Esophagus muscularis mucosa (tissue), 4 donors: Measurements from ENCODE around the gene KRTAP10-4. TPM values are rescaled to one million over a fixed set of nuclear protein-coding genes. Genes with fewer than 3 reads are reported as not detected.

ENCODE experiments used
- DNase-seq: peaks from one replicate; pipeline ENCODE4 v3.0.0-alpha.2; 2017; ENCODE audit errors: extremely low spot score
- H3K27ac ChIP-seq, 4 donors: fragments of 200-600 bp; sonication (generic); replicated peaks in 1 of 4; 1 replicate in 3 of 4; 2 replicates in 1 of 4; pipeline ENCODE4 v1.5.1; 2016 to 2019; ENCODE audit warnings: mild to moderate bottlenecking in 1 of 4
- H3K27me3 ChIP-seq, 4 donors: fragments of 200-600 bp; sonication (generic); one replicate each; pipeline versions ENCODE4 v1.5.1 to v1.6.0; 2016 to 2019
- H3K36me3 ChIP-seq, 4 donors: fragments of 200-600 bp; sonication (generic); one replicate each; pipeline ENCODE4 v1.5.1; 2016 to 2019
- H3K4me1 ChIP-seq, 4 donors: fragments of 200-600 bp; sonication (generic); one replicate each; pipeline ENCODE4 v1.5.1; 2016 to 2019
- H3K4me3 ChIP-seq, 4 donors: fragments of 200-600 bp; sonication (generic); 1 replicate in 2 of 4; 2 replicates in 2 of 4; pipeline ENCODE4 v1.5.1; 2016 to 2019; ENCODE audit warnings: mild to moderate bottlenecking in 4 of 4, moderate library complexity in 1 of 4
- H3K9me3 ChIP-seq, 4 donors: fragments of 200-600 bp; sonication (generic); 1 replicate in 3 of 4; 2 replicates in 1 of 4; pipeline ENCODE4 v1.5.1; 2016 to 2019
- EP300 ChIP-seq: sonication (generic); formaldehyde crosslinking; IDR thresholded peaks from one replicate; pipeline ENCODE4 v1.6.1; 2017; ENCODE audit warnings: antibody characterized with exemption
- POLR2A ChIP-seq: fragments of 450-650 bp; IDR thresholded peaks from one replicate; pipeline ENCODE4 v1.6.1; 2017; ENCODE audit warnings: antibody characterized with exemption, moderate library complexity, mild to moderate bottlenecking, low read depth
- POLR2AphosphoS5 ChIP-seq, 2 donors: sonication (generic); formaldehyde crosslinking; IDR thresholded peaks; one replicate each; pipeline ENCODE4 v1.6.1; 2017; ENCODE audit warnings: antibody characterized with exemption in 2 of 2
- WGBS: methylation state at CpG from one replicate; pipeline ENCODE4 v1.1.5; 2018; 5-methylcytosine and 5-hydroxymethylcytosine counted together
- intact Hi-C: fragments of 100-400 bp; cut with DNase I; formaldehyde crosslinking; loops from one replicate; pipeline ENCODE4 v1.15.1; 2023
- total RNA-seq, 4 donors: library from RNA; depleted of rRNA; stranded (reverse); fragments of >200 nt; gene quantifications; one replicate each; pipeline versions ENCODE4 v1.1.0 to v1.2.1, GENCODE V29; 2016
- TF ChIP-seq, protein P1 (sequence below), 3 experiments: fragments of 200-600 bp in 2 of 3; fragments of 450-650 bp in 1 of 3; sonication (generic) in 2 of 3; IDR thresholded peaks; one replicate each; pipeline ENCODE4 v1.5.1; 2017 to 2019; ENCODE audit warnings: antibody characterized with exemption in 3 of 3, mild to moderate bottlenecking in 2 of 3, moderate library complexity in 1 of 3

Gene KRTAP10-4
- total RNA-seq, 4 donors from 2014 or later = not detected

DNA sequence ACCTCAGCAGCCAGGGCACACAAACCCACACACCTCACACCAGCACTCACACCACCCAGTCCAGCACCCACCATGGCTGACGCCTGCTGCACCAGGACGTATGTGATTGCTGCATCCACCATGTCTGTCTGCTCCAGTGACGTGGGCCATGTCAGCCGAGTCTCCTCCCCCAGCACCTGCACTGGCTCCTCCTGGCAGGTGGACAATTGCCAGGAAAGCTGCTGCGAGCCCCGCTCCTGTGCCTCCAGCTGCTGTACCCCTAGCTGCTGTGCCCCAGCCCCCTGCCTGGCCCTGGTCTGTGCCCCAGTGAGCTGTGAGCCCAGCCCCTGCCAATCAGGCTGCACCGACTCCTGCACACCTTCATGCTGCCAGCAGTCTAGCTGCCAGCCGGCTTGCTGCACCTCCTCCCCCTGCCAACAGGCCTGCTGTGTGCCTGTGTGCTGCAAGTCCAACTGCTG lies 38.5 kb downstream of the KRTAP10-4 start, which contains the start of gene KRTAP10-8:
Gene KRTAP10-8, plus strand, starts transcription at position 51 of the 458 bp plus-strand sequence. Its CDS starts 22 bp downstream, at position 73.
- H3K9me3 ChIP-seq = peaks cover 0 to 31% (median 23%) of the 10 kb centered on the region in 4 donors
- H3K4me1 ChIP-seq = no peaks in the 10 kb centered on the region
- H3K4me3 ChIP-seq = no peak within 1 kb of the TSS
- no peaks in the 10 kb centered on the region for H3K36me3 ChIP-seq
- intact Hi-C loops = no loop called here
- no peak for DNase-seq
- H3K27me3 ChIP-seq = peaks cover 0 to 47% (median 0%) of the 10 kb centered on the region in 4 donors
- no peak within 1 kb of the TSS for H3K27ac ChIP-seq
- 100% methylated on average over 4 of the region's 8 CpGs for WGBS
- no peak for TF ChIP-seq POLR2AphosphoS5 (IDR thresholded peaks at IDR 0.05)
- TF ChIP-seq, protein P1, sequence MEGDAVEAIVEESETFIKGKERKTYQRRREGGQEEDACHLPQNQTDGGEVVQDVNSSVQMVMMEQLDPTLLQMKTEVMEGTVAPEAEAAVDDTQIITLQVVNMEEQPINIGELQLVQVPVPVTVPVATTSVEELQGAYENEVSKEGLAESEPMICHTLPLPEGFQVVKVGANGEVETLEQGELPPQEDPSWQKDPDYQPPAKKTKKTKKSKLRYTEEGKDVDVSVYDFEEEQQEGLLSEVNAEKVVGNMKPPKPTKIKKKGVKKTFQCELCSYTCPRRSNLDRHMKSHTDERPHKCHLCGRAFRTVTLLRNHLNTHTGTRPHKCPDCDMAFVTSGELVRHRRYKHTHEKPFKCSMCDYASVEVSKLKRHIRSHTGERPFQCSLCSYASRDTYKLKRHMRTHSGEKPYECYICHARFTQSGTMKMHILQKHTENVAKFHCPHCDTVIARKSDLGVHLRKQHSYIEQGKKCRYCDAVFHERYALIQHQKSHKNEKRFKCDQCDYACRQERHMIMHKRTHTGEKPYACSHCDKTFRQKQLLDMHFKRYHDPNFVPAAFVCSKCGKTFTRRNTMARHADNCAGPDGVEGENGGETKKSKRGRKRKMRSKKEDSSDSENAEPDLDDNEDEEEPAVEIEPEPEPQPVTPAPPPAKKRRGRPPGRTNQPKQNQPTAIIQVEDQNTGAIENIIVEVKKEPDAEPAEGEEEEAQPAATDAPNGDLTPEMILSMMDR (IDR thresholded peaks at IDR 0.05) = no peak
- TF ChIP-seq POLR2A = no peak
- TF ChIP-seq EP300 = no peak

DNA sequence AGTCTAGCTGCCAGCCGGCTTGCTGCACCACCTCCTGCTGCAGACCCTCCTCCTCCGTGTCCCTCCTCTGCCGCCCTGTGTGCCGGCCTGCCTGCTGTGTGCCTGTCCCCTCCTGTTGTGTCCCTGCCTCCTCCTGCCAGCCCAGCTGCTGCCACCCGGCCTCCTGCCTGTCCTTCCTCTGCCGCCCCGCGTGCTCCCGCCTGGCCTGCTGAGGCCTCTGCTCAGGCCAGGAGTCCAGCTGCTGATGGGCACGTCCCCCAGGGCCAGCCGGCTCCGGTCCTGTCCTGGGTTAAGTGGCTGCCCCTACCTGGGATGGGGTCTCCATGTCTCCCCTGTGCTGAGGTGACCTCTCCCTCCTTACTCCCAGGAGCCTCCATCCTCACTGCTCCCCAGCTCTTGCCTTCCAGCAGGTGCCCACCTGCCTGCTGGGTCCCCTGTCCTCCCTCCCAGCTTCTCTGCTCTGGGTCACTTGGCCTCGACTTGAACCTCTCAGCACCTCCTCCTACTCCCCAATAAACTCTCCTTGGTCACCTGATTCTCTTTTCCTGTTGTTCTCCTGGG lies 39.2 kb downstream of the KRTAP10-4 start:
- DNase-seq = peak; percentile 68
- no peaks in the 10 kb centered on the region for H3K4me1 ChIP-seq
- WGBS = 88% methylated on average over 12 of the region's 13 CpGs
- peaks cover 0 to 50% (median 0%) of the 10 kb centered on the region in 4 donors for H3K27me3 ChIP-seq
- H3K9me3 ChIP-seq = peaks cover 0 to 31% (median 23%) of the 10 kb centered on the region in 4 donors
- TF ChIP-seq, protein P1 (IDR thresholded peaks at IDR 0.05) = no peak
- no peak for TF ChIP-seq POLR2A
- TF ChIP-seq POLR2AphosphoS5 (IDR thresholded peaks at IDR 0.05) = no peak
- no peak for TF ChIP-seq EP300
- no peaks in the 10 kb centered on the region for H3K36me3 ChIP-seq
- no peak overlapping the region for H3K4me3 ChIP-seq
- intact Hi-C loops = no loop called here
- no peak overlapping the region for H3K27ac ChIP-seq

DNA sequence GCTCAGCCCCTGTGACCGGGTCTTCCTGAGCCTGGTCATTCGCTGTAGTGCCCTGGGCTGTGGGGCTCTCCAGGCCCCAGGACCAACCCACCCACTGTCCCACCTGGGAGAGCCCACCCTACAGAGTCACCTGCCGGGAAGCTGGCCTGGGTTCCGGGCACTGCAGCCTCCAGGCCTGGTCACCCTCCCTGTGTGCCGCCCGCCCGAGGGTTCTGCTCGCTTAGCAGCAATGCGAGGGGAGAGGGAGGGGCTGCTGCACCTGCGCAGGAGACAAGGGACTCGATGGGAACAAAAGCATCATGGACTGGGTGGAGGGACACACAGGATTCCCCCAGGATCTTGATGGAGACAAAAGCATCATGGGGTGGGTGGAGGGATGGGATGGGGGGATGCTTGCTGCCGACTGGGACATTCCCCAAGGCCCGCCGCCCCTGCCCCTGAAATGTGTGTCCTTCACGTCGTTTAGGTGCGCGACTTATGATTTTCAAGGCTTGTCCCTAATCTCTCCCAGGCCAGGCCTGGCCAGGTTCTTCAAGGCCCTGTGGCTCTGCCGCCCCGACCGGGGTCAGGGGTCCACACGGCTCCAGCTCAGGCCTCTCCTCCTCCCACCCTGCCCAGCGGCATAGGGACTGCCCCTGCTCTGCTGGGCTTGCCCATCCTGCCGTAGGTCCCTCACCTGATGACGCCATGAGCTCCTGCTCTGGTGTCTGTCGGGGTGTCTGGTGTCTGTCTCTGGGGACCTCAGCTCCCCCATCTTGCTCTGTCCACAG lies 40.0 kb downstream of the KRTAP10-4 start:
- Histone ChIP-seq H3K27ac (no peak overlapping the region), H3K4me3 (no peak overlapping the region), H3K4me1 (no peaks in the 10 kb centered on the region), H3K9me3 (peaks cover 0 to 31% (median 23%) of the 10 kb centered on the region in 4 donors), H3K36me3 (no peaks in the 10 kb centered on the region), H3K27me3 (peaks cover 0 to 50% (median 0%) of the 10 kb centered on the region in 4 donors)
- DNase-seq = peak; percentile 77
- TF ChIP-seq, protein P1 (IDR thresholded peaks at IDR 0.05) = no peak
- TF ChIP-seq POLR2AphosphoS5 (IDR thresholded peaks at IDR 0.05) = no peak
- no peak for TF ChIP-seq POLR2A
- TF ChIP-seq EP300 = no peak
- intact Hi-C loops = no loop called here
- WGBS = 93% methylated on average over 23 of the region's 26 CpGs

DNA sequence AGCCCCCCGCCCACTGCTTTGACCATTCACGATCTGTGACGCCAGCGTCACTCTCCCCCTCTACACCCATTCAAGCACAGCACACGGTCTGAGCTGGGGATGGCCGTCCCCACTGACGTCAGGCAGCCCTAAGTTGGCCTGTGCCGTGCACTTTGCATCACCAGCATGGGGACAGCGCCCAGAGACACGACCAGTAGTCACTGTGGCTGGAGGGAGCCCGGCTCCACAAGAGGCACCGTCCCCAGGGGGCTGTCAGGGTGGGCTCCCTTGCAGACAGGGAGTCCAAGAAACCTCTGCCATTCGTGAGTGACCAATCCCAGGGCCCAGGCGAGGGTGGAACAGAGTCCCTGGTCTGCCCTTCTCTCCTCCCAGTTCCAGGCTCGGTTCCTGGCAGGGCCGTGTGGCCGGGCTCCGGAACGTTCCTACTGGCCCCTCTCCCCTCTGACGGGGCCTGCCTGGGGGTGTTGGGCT lies 40.7 kb downstream of the KRTAP10-4 start:
- peak; percentile 89 for DNase-seq
- intact Hi-C loops = no loop called here
- H3K27me3 ChIP-seq = peaks cover 0 to 50% (median 0%) of the 10 kb centered on the region in 4 donors

More for the DNA sequence above, 40.7 kb downstream of the KRTAP10-4 start:
- WGBS = 85% methylated on average over 18 of the region's 20 CpGs
- TF ChIP-seq EP300 (no peak), POLR2AphosphoS5 (IDR thresholded peaks at IDR 0.05) (no peak), POLR2A (no peak)
- TF ChIP-seq, protein P1 (IDR thresholded peaks at IDR 0.05) = no peak
- Histone ChIP-seq H3K4me3 (no peak overlapping the region), H3K27ac (no peak overlapping the region), H3K36me3 (no peaks in the 10 kb centered on the region), H3K9me3 (peaks cover 0 to 27% (median 24%) of the 10 kb centered on the region in 4 donors), H3K4me1 (no peaks in the 10 kb centered on the region)
